Measurements from ENCODE around the gene URI1.

GRCh38 chr19:29964171-29964570, 22.1 kb downstream of the URI1 start:
- TF ChIP-seq EZH2phosphoT487 (IDR thresholded peaks at IDR 0.05; ENCODE audit: borderline replicate concordance, low read depth, low read length) (no peak), CTCF (conservative IDR thresholded peaks at IDR 0.05; ENCODE audit: low read length) (no peak)
